Natural killer cell (primary cell): ENCODE data around the gene ZNF367. TPM values are rescaled to one million over a fixed set of nuclear protein-coding genes. Genes with fewer than 3 reads are reported as not detected.

ENCODE experiments used
- ATAC-seq, 3 donors: fragments of 150-1000 bp in 2 of 3; fragments of 200-7000 bp in 1 of 3; cut with Tn5 transposase; 1 replicate in 1 of 3; 2 replicates in 2 of 3; pipeline ENCODE4 v1.10.0; 2021; ENCODE audit warnings: mild to moderate bottlenecking in 2 of 3, moderate library complexity in 2 of 3
- DNase-seq, 2 donors: peaks; one replicate each; pipeline versions ENCODE4 v3.0.0 to v3.0.0-alpha.2; 2013 to 2021; ENCODE audit warnings: mixed read lengths in 1 of 2
- H3K27ac ChIP-seq: one replicate; pipeline ENCODE4 v1.5.1; 2013; ENCODE audit warnings: mild to moderate bottlenecking, low read length
- H3K27me3 ChIP-seq: one replicate; pipeline ENCODE4 v1.6.1; 2013; ENCODE audit warnings: low read length; ENCODE audit not compliant: control insufficient read depth, insufficient read depth
- H3K36me3 ChIP-seq: one replicate; pipeline ENCODE4 v1.6.1; 2013; ENCODE audit warnings: low read length; ENCODE audit not compliant: control insufficient read depth, insufficient read depth
- H3K4me1 ChIP-seq: one replicate; pipeline ENCODE4 v1.6.1; 2013; ENCODE audit warnings: low read length; ENCODE audit not compliant: control insufficient read depth, insufficient read depth
- H3K4me3 ChIP-seq: one replicate; pipeline ENCODE4 v1.5.1; 2013; ENCODE audit warnings: low read length
- H3K9me3 ChIP-seq: one replicate; pipeline ENCODE4 v1.6.1; 2013; ENCODE audit warnings: low read length; ENCODE audit not compliant: control insufficient read depth, insufficient read depth
- H3K27ac Mint-ChIP-seq, 2 donors: one replicate each; pipeline ENCODE4 v1.8.0; 2022; ENCODE audit warnings: mild to moderate bottlenecking in 2 of 2, mixed read lengths in 2 of 2, moderate library complexity in 1 of 2
- H3K27me3 Mint-ChIP-seq, 2 donors: one replicate each; pipeline ENCODE4 v1.8.0; 2022; ENCODE audit warnings: low read depth in 2 of 2, mixed read lengths in 2 of 2
- H3K36me3 Mint-ChIP-seq: one replicate; pipeline ENCODE4 v1.8.0; 2022; ENCODE audit warnings: mixed read lengths
- H3K4me1 Mint-ChIP-seq, 2 donors: one replicate each; pipeline ENCODE4 v1.8.0; 2022; ENCODE audit warnings: mixed read lengths in 2 of 2
- H3K4me3 Mint-ChIP-seq: one replicate; pipeline ENCODE4 v1.8.0; 2022; ENCODE audit warnings: mild to moderate bottlenecking, moderate library complexity, mixed read lengths
- H3K9me3 Mint-ChIP-seq, 2 donors: one replicate each; pipeline ENCODE4 v1.8.0; 2022; ENCODE audit warnings: mixed read lengths in 2 of 2
- CTCF ChIP-seq: fragments of 200-600 bp; IDR thresholded peaks from one replicate; pipeline ENCODE4 v1.8.0; 2022; ENCODE audit warnings: antibody characterized with exemption
- WGBS: methylation state at CpG from one replicate; pipeline ENCODE4 v1.1.7; 2013; ENCODE audit warnings: missing lambda C conversion rate; ENCODE audit not compliant: insufficient coverage; 5-methylcytosine and 5-hydroxymethylcytosine counted together
- intact Hi-C: fragments of 100-400 bp; cut with micrococcal nuclease; formaldehyde crosslinking; loops from one replicate; pipeline ENCODE4 v1.14.2; 2022
- total RNA-seq, 4 donors: library from RNA; stranded (reverse); fragments of 120-200 nt in 1 of 4; gene quantifications; one replicate each; pipeline versions ENCODE4 v1.2.3 to v1.2.4, GENCODE V29; 2013 to 2022

The ZNF367 gene
- total RNA-seq, 3 donors from 2014 or later (not counting 1 experiment from before 2014, with no cell fraction given), result 4.4 to 6.2 (median 4.5) TPM

GRCh38 chr9:96418920-96419690 is 935 bp upstream of the ZNF367 start:
- TF ChIP-seq CTCF, result no peak
- H3K4me3 ChIP-seq, result peak overlapping the region; percentile 86
- Mint-ChIP-seq H3K4me1 (peaks cover 19 to 24% of the 10 kb centered on the region in 2 donors), H3K27me3 (no peaks in the 10 kb centered on the region), H3K9me3 (no peaks in the 10 kb centered on the region), H3K27ac (peak overlapping the region; percentile 89 to 97), H3K36me3 (no peaks in the 10 kb centered on the region), H3K4me3 (peak overlapping the region; percentile 89)
- ATAC-seq (peak; percentile 5 to 14 (median 6)), DNase-seq (peak; percentile 46 to 71)
- WGBS, result under 1% methylated on average over 57 of the region's 58 CpGs
- no peaks in the 10 kb centered on the region for H3K9me3 ChIP-seq
- H3K27me3 ChIP-seq, result no peaks in the 10 kb centered on the region
- peaks cover 30% of the 10 kb centered on the region for H3K4me1 ChIP-seq
- intact Hi-C loops, result loop anchor here (1.0 to 10.0 kb wide), 4 partner anchors 30 to 914 kb away; partner anchors contain the start of gene SLC35D2
- peak overlapping the region; percentile 91 for H3K27ac ChIP-seq
- no peaks in the 10 kb centered on the region for H3K36me3 ChIP-seq

- TF ChIP-seq CTCF, result no peak
- peak overlapping the region; percentile 90 for H3K4me3 Mint-ChIP-seq
- no peaks in the 10 kb centered on the region for H3K27me3 Mint-ChIP-seq
- ATAC-seq, result peak; percentile 2 to 7 (median 5)
- no peaks in the 10 kb centered on the region for H3K27me3 ChIP-seq
- peaks cover 31 to 35% of the 10 kb centered on the region in 2 donors for H3K4me1 Mint-ChIP-seq
- under 1% methylated on average over 62 of the region's 62 CpGs for WGBS
- no peaks in the 10 kb centered on the region for H3K36me3 ChIP-seq
- H3K27ac Mint-ChIP-seq, result peak overlapping the region; percentile 92 to 97
- H3K4me3 ChIP-seq, result peak overlapping the region; percentile 86
- no peaks in the 10 kb centered on the region for H3K36me3 Mint-ChIP-seq
- H3K9me3 ChIP-seq, result no peaks in the 10 kb centered on the region
- DNase-seq, result peak in 1 of 2 donors; percentile 72
- intact Hi-C loops, result loop anchor here (1.0 to 10.0 kb wide), 5 partner anchors 32 to 1691 kb away; partner anchors contain the start of genes AOPEP and SLC35D2
- peak overlapping the region; percentile 91 for H3K27ac ChIP-seq
- H3K9me3 Mint-ChIP-seq, result no peaks in the 10 kb centered on the region
- peaks cover 35% of the 10 kb centered on the region for H3K4me1 ChIP-seq
Measured at GRCh38 chr9:96417661-96418082, 498 bp downstream of the ZNF367 start.

GRCh38 chr9:96417051-96417586 is 1.1 kb downstream of the ZNF367 start:
- H3K4me3 Mint-ChIP-seq, result peak overlapping the region; percentile 90
- Histone ChIP-seq H3K9me3 (no peaks in the 10 kb centered on the region), H3K27me3 (no peaks in the 10 kb centered on the region), H3K27ac (peak overlapping the region; percentile 88), H3K4me3 (peak overlapping the region; percentile 80), H3K4me1 (peaks cover 35% of the 10 kb centered on the region), H3K36me3 (no peaks in the 10 kb centered on the region)
- intact Hi-C loops, result loop anchor here (2.0 to 10.0 kb wide), 4 partner anchors 35 to 1690 kb away; partner anchors contain the start of genes AOPEP and SLC35D2
- H3K27ac Mint-ChIP-seq, result peak overlapping the region; percentile 92 to 97
- no peaks in the 10 kb centered on the region for H3K9me3 Mint-ChIP-seq
- peak; percentile 90 to 94 for DNase-seq
- ATAC-seq, result peak; percentile 29 to 40 (median 32)
- no peaks in the 10 kb centered on the region for H3K27me3 Mint-ChIP-seq
- no peak for TF ChIP-seq CTCF
- no peaks in the 10 kb centered on the region for H3K36me3 Mint-ChIP-seq
- WGBS, result under 1% methylated on average over 50 of the region's 50 CpGs
- peaks cover 31 to 35% of the 10 kb centered on the region in 2 donors for H3K4me1 Mint-ChIP-seq
